GM12892 (cell line): ENCODE measurements around the gene TGIF1.

Experiments used
- POLR2A ChIP-seq: IDR thresholded peaks from 2 replicates; pipeline ENCODE4 v1.6.1; 2011; ENCODE audit warnings: low read depth, low read length, control low read depth
- POLR2AphosphoS5 ChIP-seq: IDR thresholded peaks from 2 replicates; pipeline ENCODE4 v1.6.1; 2011; ENCODE audit warnings: low read depth, low read length, control low read depth
- TAF1 ChIP-seq: IDR thresholded peaks from 2 replicates; pipeline ENCODE4 v1.6.1; 2011; ENCODE audit warnings: low read depth, mild to moderate bottlenecking, control low read depth, low read length, borderline replicate concordance

- no peak for TF ChIP-seq POLR2A
- no peak for TF ChIP-seq POLR2AphosphoS5
- TF ChIP-seq TAF1, result no peak
Observed at GRCh38 chr18:3498698-3499471, 48.9 kb downstream of the TGIF1 start.
